Measurements from ENCODE around the gene TLK1.

DNA sequence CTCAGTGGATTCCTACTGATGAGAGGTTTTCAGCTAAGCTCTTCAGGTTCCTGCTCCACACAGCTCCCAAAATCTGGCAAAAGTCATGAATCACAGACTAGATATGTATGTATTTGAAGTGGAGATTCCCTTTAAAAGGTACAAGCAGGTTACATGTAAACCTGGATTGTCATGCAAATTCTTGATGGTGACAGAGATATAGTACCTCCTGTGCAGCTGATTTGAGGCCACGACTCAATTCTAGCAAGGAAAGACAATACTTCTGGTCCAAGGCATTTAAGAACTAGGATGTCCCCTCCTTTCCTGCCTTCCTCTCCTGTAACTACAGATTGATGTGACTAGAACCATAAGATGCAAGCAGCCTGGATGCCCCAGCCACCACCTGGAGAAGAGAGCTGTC lies 176.6 kb downstream of the TLK1 start:
- TF ChIP-seq POLR2A (IDR thresholded peaks at IDR 0.05) = no peak
- TF ChIP-seq, protein P1, sequence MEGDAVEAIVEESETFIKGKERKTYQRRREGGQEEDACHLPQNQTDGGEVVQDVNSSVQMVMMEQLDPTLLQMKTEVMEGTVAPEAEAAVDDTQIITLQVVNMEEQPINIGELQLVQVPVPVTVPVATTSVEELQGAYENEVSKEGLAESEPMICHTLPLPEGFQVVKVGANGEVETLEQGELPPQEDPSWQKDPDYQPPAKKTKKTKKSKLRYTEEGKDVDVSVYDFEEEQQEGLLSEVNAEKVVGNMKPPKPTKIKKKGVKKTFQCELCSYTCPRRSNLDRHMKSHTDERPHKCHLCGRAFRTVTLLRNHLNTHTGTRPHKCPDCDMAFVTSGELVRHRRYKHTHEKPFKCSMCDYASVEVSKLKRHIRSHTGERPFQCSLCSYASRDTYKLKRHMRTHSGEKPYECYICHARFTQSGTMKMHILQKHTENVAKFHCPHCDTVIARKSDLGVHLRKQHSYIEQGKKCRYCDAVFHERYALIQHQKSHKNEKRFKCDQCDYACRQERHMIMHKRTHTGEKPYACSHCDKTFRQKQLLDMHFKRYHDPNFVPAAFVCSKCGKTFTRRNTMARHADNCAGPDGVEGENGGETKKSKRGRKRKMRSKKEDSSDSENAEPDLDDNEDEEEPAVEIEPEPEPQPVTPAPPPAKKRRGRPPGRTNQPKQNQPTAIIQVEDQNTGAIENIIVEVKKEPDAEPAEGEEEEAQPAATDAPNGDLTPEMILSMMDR (IDR thresholded peaks at IDR 0.05) = no peak
